ENCODE measurements around the gene FANCE.

GRCh38 chr6:35415065-35415891 lies 36.9 kb upstream of the FANCE start:
- TF ChIP-seq CTCF (IDR thresholded peaks at IDR 0.05) (peak; percentile 42 to 81 (median 74)), POLR2A (IDR thresholded peaks at IDR 0.05) (no peak), EP300 (IDR thresholded peaks at IDR 0.05) (no peak)
